ENCODE measurements around the gene UPK2.

UPK2 gene

DNA sequence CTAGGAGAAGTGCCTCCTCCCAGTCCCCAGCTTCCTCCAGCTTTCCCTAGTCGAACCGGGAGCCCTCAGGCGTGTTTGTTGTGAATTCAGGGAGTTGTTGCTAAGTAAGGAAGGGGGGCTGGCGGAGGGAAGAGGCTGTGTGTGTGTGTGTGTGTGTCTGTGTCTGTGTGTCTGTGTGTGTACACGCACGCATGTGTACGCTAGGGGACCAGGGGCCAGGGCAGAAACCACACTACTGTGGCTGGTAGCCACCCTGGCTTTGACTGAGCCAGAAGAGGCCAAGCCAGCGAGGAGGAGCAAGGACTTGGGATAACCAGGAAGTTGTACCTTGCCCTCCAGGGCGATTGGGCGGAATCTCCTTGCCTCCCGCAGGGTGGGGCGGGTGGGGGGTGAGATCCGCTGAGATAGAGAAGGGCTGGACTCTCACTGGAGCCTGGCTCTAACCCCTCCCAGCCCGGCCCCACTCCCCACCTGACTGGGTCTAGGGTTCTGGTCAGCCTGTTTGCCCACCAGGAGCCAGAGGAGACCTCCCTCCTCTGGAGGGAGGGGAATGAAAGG, 37.9 kb upstream of the UPK2 start:
- no peak for DNase-seq

DNA sequence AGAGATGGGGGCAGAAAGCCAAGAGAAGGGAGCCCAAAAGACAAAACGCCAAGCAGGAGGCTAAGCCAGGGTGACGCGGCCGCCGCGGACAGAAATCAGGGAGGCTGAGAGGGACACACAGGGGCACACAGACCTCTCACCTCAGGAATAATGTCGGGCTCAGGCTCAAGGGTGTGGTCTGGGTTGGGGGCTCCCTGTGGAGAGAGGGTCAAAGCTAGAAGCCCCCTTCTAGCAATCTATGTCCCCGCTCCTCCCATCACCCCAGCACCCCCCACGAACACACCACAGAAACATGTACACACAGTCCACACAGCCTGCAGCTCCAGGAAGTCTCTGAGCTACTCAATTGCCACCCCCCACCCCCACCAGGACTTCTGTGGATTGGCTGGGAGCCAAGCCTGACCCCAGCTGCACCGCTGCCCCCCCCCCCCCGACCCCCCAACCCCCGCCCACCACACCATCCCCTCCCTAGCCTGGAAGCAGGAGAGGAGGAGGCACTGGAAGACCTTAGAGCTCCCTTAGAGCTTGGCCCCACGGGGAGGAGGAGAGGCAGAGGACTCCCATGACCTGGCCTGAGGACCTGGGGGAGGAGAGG, 37.3 kb upstream of the UPK2 start:
- DNase-seq, result no peak

DNA sequence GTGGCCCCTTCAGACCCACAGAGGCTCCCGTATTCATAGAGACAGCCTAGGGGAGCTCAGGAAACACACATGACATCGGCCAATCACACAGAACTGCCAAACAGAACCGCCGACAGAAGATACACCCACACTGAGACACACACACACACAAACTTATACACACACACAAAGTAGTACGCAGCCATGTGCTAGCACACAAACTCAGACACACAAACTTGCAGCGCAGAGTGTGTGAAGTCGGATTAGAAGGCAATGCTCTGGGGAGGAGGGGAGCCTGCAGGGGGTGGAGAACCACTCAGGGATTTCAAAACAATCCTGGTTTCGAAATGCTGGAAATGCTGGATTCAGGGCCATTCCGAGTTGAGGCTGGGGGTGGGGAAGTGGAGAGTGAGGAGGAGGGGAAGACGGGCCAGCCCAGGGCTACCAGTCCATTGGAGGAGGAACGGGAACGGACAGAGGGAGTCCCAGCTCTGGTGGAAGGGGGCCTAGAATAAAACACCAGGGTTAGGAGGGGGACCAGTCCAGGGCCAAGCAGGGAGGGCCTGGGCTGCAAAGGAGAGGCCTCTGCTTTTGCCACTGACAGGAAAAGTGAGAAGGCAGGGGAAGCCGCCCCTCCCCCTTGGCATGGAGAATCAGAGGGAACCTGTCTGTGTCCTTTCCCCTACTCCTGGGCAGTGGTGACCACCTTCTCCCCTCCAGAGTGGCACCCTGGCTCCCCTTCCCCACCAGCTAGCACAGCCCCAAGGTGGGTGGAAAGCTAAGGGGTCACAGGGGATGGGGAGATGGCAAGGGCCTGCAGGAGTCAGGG, 34.8 kb upstream of the UPK2 start:
- DNase-seq, result no peak

DNA sequence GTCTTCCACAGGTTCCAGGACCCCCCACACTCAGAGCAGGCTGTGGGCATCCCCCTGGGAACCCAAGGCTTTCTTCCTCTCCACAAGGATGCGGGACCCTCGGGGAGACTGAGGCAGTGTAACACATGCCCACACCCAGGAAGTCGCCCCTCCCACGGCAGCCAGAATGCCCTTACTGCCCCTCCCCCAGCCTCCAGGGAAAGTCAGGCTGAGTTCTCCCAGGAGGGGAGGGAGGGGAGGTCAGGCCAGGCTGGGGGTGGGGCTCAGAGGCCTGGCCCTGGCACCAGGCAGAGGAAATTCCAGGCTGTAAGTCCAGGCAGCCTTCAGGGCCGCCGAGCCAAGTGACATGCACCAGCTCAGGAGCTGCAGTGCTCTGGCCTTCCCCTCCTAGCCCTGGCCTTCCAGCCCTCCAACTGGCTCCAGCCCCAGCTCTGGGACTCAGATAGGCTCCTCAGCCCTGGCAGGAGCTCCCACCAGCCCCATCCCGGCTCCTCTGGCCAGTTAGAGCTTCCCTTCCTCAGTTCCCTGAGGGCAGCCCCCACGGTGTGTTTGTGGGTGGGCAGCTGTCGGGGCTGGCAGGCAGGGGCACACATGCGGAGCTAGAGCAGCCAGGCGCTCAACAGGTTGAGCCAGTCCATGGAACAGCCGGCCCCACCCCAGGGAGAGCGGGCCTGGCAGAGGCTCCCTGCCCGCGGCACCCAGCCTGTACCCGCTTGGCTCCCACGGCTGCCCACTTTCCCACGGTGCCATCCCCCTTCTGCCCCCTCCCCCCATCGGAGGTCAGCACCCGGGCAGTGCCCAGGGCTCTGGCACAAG, 34.0 kb upstream of the UPK2 start:
- peak in 1 of 2 donors; percentile 35 for DNase-seq

DNA sequence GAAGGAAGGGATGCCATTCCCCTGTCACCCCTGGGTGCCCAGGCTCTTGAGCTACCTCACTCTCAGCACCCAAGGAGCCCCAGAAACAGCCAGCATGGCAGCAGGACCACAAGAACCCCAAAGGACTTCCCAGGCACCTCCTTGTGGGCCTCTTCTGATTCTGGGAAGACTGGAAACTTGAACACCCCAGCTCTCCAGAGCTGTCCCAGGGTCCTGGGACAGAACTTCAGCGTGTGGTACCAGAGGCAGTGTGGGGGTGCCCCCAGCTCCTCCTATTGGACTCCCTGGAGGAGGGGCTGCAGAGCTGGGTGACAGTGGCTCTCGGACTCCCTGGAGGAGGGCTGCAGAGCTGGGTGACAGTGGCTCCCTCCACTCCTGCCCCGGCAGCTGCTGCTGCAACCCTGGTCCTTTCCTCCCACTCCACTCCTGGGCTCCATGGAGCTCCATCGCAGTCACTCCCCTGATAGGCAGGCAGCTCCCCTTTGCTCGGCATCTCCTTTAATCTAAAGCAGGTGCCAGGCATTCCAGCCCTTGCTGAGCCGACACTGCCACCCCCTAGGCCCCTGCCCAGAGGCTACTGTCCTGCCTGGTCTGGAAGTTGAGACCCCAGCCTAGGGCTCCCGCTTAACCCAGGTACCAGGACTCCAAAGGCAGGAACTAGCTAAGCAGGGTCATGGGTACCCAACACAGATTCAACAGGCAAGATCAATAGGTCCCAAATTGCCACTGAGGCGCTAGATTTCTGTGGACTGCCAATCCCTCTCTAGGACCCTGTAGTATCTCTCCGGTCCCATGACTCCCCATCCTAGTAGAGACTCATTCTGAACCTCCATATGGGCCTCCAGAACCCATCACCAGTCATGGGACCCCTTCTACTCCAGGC, 33.1 kb upstream of the UPK2 start:
- no peak for DNase-seq

DNA sequence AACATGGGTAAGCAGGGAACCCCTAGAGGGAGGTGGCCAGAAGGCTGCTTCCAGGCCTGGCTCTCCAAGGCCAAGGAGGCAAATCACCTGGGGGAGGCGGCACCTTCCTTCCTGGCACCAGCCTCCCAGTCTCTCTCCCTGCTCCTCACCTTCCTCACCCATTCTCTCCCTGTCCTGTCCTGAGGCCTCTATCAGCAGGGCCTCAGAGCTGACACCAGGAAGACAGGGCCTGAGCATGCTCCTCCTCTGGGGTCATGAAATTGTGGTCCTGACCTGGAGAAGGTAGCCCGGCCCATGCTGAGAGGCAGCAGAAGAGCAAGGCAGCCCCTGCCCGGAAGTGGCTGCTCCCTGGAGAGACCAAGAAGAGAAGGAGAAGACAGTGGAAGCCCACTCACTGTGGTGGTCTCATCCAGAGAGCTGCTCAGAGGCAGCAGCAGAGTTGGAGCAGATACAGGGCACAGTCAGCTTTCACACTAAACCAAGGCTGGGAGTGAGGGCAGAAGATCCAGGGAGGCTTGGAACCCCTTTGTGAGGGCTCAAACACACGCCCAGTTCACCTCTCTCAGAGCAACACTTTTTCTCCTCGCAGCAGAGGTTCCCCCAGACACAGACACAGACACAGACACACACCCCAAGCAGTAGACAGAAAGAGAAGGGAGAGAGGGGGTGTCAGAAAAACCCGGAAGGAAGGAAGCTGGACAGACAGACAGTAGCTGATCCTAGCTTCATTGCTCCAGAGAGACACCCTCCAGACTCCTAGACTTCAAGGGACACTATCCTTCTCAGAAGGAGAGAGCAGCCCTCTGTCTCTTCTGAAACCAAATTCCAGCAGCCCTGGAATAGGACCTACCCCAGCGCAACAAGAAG, 32.1 kb upstream of the UPK2 start:
- DNase-seq, result no peak

DNA sequence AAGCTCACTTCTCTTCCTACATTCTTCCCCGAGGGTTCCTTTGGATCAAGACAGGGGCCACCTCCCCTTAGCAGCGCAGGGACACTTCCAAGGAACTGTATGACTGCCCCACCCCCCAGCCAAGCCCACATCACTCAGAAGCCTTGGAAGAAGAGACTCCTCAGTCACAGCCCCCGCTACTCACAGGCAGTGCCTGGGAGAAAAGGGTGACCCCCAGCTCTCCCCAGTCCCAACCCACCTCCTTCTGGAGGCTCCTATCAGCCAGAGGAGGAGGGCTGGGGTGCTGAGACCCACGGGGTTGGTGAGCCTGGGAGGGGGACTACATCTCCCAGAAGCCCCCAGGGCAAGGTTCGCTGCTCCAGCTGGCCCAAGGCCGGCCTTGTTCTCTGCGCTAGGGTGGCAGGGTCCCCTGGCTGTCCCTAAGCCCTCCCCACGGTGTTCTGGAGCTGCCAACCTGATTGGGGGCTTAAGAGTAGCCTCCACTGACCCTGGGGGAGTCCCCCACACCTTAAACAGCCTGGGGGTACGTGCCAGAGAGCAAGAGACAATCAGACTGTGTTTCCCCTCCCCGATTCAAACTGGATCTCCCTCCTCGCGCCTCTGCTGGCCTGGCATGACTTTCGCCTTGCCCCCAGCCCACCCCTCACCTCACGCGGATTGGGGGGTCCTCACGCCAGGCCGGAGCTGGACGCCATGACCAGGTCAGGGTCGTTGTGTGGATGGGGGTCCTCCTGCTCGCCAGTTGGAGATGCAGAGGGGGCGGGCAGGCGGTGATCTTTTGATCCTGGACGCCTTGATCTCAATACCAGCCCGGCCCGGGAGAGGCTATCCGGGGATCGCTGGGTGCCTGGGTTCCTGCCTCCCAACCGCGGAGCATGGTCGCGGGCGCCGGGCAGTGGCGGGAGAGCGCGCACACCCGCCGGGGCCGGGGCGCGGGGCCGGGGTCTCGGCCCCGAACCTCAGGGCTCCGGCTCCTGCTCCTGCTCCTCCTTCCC, 31.2 kb upstream of the UPK2 start:
- peak in 1 of 2 donors; percentile 50 for DNase-seq

DNA sequence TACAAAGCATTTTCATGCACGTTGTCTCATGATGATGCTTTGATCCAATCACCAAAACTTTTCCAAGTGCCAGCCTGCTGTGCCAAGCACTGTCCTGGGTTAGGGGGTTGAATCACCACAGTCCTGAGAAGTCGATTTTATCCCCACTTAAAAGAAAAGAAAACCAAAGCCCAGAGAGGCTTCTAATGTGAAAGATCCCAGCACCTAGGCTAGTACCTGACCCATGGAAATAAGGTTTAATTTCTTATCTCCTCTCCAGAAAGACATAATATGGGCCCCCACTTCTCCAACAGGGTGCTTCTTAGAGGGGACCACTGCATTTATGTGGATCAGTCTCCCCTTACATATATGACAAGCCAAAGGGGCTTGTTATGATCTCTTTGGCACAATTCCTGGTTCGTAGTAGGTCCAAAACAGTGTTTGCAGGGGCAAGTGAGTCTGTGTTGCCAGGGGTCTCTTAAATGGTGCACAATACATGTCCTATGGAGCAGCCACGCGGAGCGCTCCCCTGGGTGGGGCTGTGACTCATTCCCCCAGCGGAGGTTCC, 28.5 kb upstream of the UPK2 start:
- no peak for DNase-seq

DNA sequence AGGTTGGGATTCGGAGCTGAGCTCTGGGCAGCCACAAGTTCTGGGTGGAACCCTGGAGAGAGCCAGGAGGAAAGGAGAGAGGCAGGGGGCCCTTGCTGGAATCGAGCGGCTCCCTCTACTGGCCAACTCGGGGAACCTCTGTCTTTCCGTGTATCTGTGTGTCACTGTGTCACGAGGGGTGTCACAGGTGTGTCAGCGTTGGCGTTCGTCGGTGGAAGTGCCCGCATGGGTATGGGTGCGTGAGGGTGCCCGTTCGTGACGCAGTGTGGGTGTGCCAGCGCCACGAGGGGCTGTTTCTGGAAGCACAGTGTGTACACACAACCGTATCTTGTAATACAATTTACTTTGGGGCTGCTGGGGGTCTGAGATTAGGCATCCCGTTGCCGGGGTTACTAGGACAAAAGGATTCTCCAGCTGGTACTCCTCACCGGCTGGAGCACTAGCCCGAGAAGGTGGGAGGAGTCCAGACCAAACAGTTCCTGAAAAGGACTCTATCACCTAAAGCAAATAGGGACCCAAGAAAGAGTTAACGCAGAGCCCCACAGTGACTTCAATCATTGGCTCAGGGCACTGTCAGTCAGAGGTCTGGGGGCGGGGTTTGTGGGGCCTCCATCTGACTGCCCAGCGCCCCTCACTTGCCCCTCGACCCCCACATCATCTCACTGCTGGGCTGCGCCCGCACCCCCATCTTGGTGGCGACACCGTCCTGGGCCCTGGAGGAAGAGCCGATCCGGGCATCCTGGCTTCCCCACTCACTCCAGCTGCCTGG, 27.8 kb upstream of the UPK2 start:
- DNase-seq, result peak; percentile 86 to 95

DNA sequence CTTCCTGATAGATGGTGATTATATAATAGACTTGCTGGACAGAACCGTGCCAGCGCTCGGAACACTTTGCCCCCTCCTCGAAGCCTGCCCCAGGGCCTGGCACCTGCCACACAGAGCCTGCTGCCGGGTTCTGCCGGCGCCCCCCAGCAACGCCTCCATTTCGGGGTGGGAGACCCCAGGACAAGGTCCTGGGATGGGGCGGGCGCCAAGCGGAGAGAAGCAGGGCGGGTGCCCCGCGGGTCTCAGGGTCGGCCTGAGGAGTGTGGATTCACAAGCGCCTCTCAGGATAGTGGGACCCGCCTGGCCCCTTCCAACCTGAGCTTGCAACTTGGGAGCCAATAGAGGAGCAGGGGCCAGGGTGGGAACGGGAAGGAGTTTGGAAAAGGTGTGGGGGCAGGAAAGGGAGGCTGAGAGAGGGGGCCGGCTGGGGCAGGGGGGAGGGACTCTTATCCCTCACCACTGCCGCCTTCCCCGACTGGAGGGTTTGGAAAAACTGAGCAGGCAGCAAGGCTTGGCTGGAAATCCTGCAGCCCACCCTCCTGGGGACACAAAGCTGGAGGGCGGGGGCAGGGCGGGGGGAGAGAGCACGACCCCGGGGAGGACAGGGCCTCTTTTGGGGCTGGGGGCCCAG, 27.1 kb upstream of the UPK2 start:
- peak in 1 of 2 donors; percentile 84 for DNase-seq

DNA sequence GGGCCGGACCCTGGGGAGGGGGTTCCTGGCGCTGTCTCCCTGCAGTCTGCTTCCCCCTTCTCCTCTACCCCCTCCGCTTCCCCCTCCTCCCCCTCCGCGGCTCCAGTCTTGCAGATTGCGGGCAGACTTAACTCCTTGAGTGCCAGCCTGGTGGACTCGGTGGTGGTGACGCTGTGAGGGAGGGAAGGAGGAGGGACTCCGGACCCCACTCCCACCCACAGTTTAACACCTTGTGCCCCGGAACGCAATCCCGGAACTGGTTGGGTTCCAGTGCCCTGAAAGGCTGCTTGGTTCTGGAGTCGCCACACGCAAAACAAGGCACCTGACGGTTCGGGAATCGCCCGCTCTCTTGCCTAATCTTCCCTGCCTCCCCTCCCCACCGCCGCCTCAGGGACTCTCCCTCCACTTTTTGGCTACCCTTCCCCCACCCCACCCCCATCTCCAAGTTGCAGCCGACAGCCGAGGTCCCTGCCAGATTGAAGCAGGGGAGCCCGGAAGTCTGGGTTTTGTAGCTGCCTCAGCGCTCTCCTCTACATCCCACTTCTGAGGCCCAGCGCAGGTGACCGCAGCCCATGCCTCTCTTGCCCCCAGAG, 26.5 kb upstream of the UPK2 start:
- peak; percentile 71 to 81 for DNase-seq

DNA sequence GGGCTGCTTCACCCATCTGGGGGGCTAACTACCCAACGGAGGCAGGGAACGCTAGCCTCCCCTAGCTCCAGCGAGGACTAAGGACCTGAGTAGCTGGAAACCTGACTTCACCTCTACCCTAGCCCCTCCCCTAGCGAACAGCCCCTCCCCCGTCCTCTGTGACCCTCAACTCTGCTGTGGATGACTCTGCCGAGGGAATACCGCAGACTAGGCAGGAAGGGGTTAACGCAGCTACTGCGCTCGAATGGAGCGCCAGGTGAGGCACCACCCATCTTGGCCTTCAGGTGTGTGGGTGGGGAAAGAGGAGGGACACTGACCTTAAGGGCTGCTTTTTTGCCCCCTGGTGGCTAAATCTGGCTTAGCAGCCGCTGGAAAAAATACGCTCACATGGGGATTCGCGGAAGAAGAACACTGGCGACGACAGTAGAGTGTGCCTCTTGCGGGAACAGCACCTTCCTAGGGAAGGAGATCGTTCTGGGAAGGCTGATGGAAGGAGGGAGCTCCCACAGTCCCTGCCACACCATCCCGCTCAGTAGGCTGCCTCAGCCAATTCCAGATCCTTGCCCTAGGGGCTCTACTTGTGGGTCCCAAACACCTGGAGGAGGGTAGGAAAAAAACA, 25.9 kb upstream of the UPK2 start:
- peak; percentile 33 to 64 for DNase-seq

DNA sequence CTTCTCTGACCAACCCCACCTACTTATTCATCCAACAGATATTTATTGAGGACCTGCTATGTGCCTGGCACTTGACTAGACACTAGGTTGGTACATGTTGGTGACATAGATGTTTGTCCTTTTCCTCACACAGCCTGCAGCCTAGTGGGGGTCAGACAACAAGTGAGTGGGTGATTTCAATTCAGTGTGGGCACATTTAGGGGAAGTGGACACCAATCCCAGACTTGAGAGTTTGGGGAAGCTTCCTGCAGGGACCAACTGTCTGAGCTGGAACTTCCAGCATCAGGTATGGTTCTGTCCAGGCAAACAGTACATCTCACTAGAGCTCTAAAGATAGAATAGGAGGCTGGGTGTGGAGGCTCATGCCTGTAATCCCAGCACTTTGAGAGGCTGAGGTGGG, 24.5 kb upstream of the UPK2 start:
- no peak for DNase-seq

DNA sequence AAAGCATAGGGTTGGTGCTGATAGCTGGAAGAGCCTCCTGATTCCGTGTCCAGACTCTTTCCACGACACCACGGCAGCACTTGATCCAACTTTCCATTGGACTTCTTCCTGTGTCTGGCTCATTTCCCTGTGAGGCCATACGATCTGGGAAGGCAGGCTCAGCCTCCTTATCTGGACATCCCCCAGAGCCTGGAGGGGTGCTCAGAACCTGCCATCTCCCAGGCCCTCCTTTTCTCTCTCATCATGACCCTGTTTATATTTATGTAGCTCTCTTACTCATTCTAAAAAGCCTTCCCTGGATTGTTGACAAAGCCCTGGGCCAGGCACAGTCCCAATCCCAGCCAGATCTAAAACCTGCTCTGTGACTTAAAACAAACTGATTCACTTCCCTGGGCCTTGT, 22.6 kb upstream of the UPK2 start:
- no peak for DNase-seq

DNA sequence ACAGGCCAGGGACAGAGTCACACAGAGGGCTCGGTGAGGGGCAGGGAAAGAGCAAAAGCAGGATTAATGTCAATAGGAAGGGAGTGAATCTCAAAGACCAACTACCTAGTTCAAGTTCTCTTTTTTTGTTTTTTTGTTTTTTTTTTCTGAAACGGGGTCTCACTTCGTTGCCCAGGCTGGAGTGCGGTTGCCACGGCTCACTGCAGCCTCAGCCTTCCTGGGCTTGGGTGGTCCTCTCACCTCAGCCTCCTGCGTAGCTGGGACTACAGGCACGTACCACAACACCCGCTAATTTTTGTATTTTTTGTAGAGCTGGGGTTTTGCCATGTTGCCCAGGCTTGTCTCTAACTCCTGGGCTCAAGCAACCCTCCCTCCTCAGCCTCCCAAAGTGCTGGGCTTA, 20.7 kb upstream of the UPK2 start:
- DNase-seq, result no peak

DNA sequence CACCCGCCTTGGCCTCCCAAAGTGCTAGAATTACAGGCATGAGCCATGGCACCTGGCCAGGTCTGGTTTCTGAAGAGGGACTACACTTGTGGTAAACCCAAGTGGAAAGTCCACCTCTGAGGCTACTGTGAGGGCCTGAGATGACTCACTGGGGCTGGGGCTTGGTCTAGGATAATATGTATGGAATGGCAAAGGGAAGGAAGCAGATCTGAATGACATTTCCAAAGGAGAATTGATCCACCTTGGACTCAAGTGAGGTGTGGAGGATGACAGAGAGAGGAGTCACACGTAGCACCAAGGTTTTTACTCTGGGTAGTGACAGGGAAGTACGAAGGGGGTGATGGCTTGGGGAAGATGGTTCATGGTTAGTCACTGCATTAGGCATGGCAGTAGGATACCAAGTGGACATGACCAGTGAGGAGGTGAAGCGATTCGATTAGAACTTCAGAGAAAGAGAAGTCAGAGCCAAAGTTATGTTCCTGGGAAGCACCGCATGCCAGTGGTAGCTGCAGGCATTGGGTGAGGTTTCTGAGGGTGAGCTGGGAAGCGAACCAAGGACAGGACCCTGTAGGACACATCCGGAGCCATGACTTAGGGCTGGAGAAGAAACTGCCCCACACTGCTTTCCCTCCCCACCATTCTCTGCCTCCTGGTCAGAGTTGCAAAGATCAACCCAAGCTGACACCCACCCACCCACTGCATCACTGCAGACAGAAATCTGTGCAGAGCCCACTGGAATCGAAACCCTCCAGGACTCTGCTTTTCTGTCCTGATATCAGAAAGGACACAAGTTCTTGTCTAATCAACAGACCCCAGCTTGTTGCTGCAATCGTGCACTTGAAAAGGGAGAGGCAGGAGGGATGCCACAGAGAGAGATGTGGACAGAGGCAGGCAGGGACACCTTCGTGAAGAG, 17.4 kb upstream of the UPK2 start:
- no peak for DNase-seq
